HEK293T (cell line): ENCODE data around the gene GRIA4.

ENCODE experiments used
- CTCF ChIA-PET: fragments of 350-600 bp; formaldehyde crosslinking; extraction: SDS; loops from one replicate; lab custom pipeline; 2021; ENCODE audit warnings: antibody characterized with exemption, inconsistent platforms; lab: Yijun Ruan, JAX
- POLR2A ChIA-PET: fragments of 350-600 bp; formaldehyde crosslinking; extraction: SDS; loops from one replicate; lab custom pipeline; 2020; ENCODE audit warnings: antibody characterized with exemption, inconsistent platforms; lab: Yijun Ruan, JAX
- DNase-seq: peaks from one replicate; pipeline ENCODE4 v3.0.0; 2012; ENCODE audit warnings: mixed read lengths; ENCODE audit errors: extremely low spot score
- ARNT ChIP-seq: fragments of 450-650 bp; IDR thresholded peaks from 2 replicates; pipeline ENCODE4 v1.6.1; 2017; ENCODE audit warnings: mild to moderate bottlenecking
- BHLHE40 ChIP-seq: fragments of 450-650 bp; IDR thresholded peaks from 2 replicates; pipeline ENCODE4 v1.6.1; 2016; ENCODE audit warnings: mild to moderate bottlenecking, moderate library complexity, borderline replicate concordance
- CTBP1 ChIP-seq: fragments of 450-650 bp; IDR thresholded peaks from 2 replicates; pipeline ENCODE4 v1.6.1; 2016; ENCODE audit warnings: borderline replicate concordance
- ELF4 ChIP-seq: fragments of 450-650 bp; IDR thresholded peaks from 2 replicates; pipeline ENCODE4 v1.6.1; 2017; ENCODE audit warnings: antibody characterized with exemption
- FOXA1 ChIP-seq: fragments of 450-650 bp; IDR thresholded peaks from 2 replicates; pipeline ENCODE4 v1.6.1; 2016; ENCODE audit warnings: mild to moderate bottlenecking
- FOXK2 ChIP-seq: fragments of 450-650 bp; IDR thresholded peaks from 2 replicates; pipeline ENCODE4 v1.6.1; 2016; ENCODE audit warnings: mild to moderate bottlenecking
- FOXM1 ChIP-seq: fragments of 450-650 bp; IDR thresholded peaks from 2 replicates; pipeline ENCODE4 v1.6.1; 2017; ENCODE audit warnings: mild to moderate bottlenecking, borderline replicate concordance
- HDGF ChIP-seq: fragments of 450-650 bp; IDR thresholded peaks from 2 replicates; pipeline ENCODE4 v1.6.1; 2017; ENCODE audit warnings: antibody characterized with exemption, borderline replicate concordance
- L3MBTL2 ChIP-seq: fragments of 450-650 bp; conservative IDR thresholded peaks from 2 replicates; pipeline ENCODE4 v1.6.1; 2016; ENCODE audit warnings: mild to moderate bottlenecking
- LEF1 ChIP-seq: fragments of 450-650 bp; IDR thresholded peaks from 2 replicates; pipeline ENCODE4 v1.6.1; 2017; ENCODE audit warnings: mild to moderate bottlenecking, borderline replicate concordance
- NFRKB ChIP-seq: fragments of 450-650 bp; IDR thresholded peaks from 2 replicates; pipeline ENCODE4 v1.6.1; 2016; ENCODE audit warnings: mild to moderate bottlenecking, moderate library complexity
- SP1 ChIP-seq: fragments of 450-650 bp; IDR thresholded peaks from 2 replicates; pipeline ENCODE4 v1.6.1; 2017
- SUZ12 ChIP-seq: fragments of 450-650 bp; IDR thresholded peaks from 2 replicates; pipeline ENCODE4 v1.6.1; 2016; ENCODE audit warnings: mild to moderate bottlenecking
- TARDBP ChIP-seq: fragments of 450-650 bp; IDR thresholded peaks from 2 replicates; pipeline ENCODE4 v1.6.1; 2016
- ZNF384 ChIP-seq: fragments of 450-650 bp; IDR thresholded peaks from 2 replicates; pipeline ENCODE4 v1.6.1; 2016
- TF ChIP-seq, protein P1 (sequence below): fragments of 450-650 bp; IDR thresholded peaks from 2 replicates; pipeline ENCODE4 v1.6.1; 2016

Gene GRIA4

GRCh38 chr11:105670811-105671210 is 60.9 kb downstream of the GRIA4 start:
- DNase-seq: no peak
- CTCF ChIA-PET: no interaction called here
- POLR2A ChIA-PET: no interaction called here
- TF ChIP-seq FOXM1 (no peak), ELF4 (no peak), FOXA1 (no peak), ARNT (no peak), TARDBP (no peak), LEF1 (no peak), NFRKB (no peak), SP1 (no peak), CTBP1 (no peak), SUZ12 (no peak), BHLHE40 (no peak), ZNF384 (no peak), FOXK2 (no peak), HDGF (no peak), L3MBTL2 (no peak)
- TF ChIP-seq, protein P1, sequence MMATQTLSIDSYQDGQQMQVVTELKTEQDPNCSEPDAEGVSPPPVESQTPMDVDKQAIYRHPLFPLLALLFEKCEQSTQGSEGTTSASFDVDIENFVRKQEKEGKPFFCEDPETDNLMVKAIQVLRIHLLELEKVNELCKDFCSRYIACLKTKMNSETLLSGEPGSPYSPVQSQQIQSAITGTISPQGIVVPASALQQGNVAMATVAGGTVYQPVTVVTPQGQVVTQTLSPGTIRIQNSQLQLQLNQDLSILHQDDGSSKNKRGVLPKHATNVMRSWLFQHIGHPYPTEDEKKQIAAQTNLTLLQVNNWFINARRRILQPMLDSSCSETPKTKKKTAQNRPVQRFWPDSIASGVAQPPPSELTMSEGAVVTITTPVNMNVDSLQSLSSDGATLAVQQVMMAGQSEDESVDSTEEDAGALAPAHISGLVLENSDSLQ: no peak

DNA sequence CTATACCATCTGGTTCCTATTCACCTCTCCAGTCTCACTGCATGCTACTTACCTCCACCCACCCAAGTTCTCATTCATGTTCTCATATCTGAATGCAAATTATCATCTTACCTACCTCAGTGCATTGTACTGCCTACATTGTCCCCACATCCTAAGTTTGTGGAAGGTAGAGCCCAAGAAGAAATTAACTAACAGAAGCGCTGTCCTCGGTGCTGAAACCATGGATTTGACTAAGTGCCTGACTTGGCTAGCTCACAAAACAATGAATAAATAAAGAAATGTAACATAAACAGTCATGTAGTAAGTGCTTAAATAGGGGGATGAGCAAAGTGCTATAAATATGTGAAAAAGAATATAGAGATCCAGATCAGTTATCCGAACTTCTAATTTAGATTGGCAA is 63.2 kb downstream of the GRIA4 start:
- DNase-seq: peak; percentile 10
- CTCF ChIA-PET: no interaction called here
- POLR2A ChIA-PET: no interaction called here
- TF ChIP-seq SUZ12: no peak
- TF ChIP-seq BHLHE40: no peak
- TF ChIP-seq ZNF384: no peak
- no peak for TF ChIP-seq FOXM1
- TF ChIP-seq SP1: no peak
- no peak for TF ChIP-seq FOXA1
- no peak for TF ChIP-seq NFRKB
- no peak for TF ChIP-seq LEF1
- no peak for TF ChIP-seq FOXK2

DNA sequence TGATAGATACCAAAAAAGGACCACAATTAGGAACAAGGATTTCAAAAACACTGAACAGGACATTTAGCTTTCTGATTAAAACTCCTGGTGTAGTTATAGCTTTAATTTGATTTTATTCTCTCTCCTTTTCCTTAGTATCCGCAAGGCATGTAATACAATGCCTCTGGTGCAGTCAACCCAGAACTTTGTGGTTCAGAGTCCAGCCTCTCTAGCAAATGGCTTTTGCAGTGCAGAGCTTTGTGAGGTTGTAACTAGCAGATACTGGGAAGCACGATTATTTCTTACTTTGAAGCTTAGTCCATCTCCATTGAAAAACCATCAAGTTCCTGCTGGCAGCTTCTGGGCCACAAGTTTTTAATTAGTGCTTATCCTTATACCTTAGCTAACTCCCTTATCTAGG is 79.8 kb downstream of the GRIA4 start:
- ChIA-PET CTCF (no interaction called here), POLR2A (no interaction called here)
- TF ChIP-seq TARDBP (no peak), SUZ12 (no peak), NFRKB (no peak), CTBP1 (no peak), SP1 (no peak), LEF1 (no peak), FOXA1 (no peak), BHLHE40 (no peak), FOXM1 (no peak)
- TF ChIP-seq, protein P1: no peak
- DNase-seq: no peak

DNA sequence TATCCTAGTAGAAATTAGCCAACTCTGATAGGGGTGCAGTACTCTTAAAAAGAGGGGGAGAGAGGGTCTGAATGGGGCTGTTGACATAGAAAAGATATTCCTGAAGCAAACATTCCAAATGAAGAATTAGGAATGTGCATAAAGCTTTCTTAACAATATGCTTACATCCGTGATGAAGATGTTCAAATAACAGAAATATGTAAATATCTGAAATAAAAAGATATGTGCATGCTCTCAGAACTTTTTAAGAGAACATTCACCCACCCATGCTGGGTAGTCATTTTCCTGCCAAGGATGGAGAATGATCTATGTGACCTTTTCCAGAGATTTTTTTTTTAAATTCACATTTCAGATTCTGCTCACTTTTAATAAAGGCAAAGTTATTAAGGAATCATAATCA is 80.6 kb downstream of the GRIA4 start:
- no peak for TF ChIP-seq ELF4
- no peak for TF ChIP-seq FOXA1
- TF ChIP-seq ZNF384: no peak
- TF ChIP-seq HDGF: no peak
- TF ChIP-seq ARNT: no peak
- no peak for TF ChIP-seq L3MBTL2
- no peak for TF ChIP-seq FOXK2
- TF ChIP-seq, protein P1: no peak
- no peak for TF ChIP-seq BHLHE40
- no peak for TF ChIP-seq SP1
- TF ChIP-seq TARDBP: no peak
- TF ChIP-seq LEF1: no peak
- no peak for TF ChIP-seq NFRKB
- TF ChIP-seq CTBP1: no peak
- no peak for TF ChIP-seq FOXM1
- TF ChIP-seq SUZ12: no peak
- ChIA-PET POLR2A (no interaction called here), CTCF (no interaction called here)
- no peak for DNase-seq

- ChIA-PET POLR2A (no interaction called here), CTCF (no interaction called here)
- DNase-seq: no peak
- TF ChIP-seq ZNF384: no peak
- no peak for TF ChIP-seq SP1
- TF ChIP-seq L3MBTL2: no peak
- no peak for TF ChIP-seq CTBP1
- TF ChIP-seq, protein P1: no peak
- TF ChIP-seq ELF4: no peak
- no peak for TF ChIP-seq FOXA1
- no peak for TF ChIP-seq HDGF
- TF ChIP-seq SUZ12: no peak
- no peak for TF ChIP-seq TARDBP
- TF ChIP-seq FOXK2: no peak
- TF ChIP-seq FOXM1: no peak
- no peak for TF ChIP-seq ARNT
- no peak for TF ChIP-seq BHLHE40
- no peak for TF ChIP-seq NFRKB
- TF ChIP-seq LEF1: no peak
Observed at GRCh38 chr11:105693075-105693759, 83.3 kb downstream of the GRIA4 start.

DNA sequence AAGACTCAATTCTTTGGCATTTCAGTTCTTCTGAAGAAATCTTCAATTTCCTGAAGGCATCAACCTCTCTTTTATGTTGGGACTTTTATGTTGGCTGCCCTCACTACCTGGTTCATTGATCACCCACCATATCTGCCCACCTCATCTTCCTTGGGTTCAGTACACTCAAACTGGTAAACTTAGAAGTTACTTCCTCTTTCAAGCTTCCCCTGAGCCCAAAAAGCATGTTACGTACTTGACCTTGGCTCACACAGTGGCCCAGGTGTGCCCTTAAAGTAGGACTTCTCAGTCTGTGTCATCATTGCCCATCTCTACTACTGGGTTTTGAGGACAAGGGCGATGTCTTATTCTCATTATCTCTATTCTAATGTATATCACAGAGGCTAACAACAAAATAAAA is 86.1 kb downstream of the GRIA4 start:
- TF ChIP-seq BHLHE40 (no peak), HDGF (no peak), FOXK2 (no peak), ZNF384 (no peak), SP1 (no peak), SUZ12 (no peak), L3MBTL2 (no peak), FOXM1 (no peak), NFRKB (no peak), FOXA1 (no peak), TARDBP (no peak), LEF1 (no peak), ARNT (no peak), CTBP1 (no peak), ELF4 (no peak)
- TF ChIP-seq, protein P1: no peak
- ChIA-PET POLR2A (no interaction called here), CTCF (no interaction called here)
- DNase-seq: no peak
